ENCODE measurements around the gene PIK3C2B. TPM values are rescaled to one million over a fixed set of nuclear protein-coding genes. Genes with fewer than 3 reads are reported as not detected.

PIK3C2B gene
- total and polyA plus RNA-seq, 2 of the 8 experiments (the other 6 are each of a cell fraction or from before 2014, with no cell fraction given) = 20.4 to 36.7 TPM

DNA sequence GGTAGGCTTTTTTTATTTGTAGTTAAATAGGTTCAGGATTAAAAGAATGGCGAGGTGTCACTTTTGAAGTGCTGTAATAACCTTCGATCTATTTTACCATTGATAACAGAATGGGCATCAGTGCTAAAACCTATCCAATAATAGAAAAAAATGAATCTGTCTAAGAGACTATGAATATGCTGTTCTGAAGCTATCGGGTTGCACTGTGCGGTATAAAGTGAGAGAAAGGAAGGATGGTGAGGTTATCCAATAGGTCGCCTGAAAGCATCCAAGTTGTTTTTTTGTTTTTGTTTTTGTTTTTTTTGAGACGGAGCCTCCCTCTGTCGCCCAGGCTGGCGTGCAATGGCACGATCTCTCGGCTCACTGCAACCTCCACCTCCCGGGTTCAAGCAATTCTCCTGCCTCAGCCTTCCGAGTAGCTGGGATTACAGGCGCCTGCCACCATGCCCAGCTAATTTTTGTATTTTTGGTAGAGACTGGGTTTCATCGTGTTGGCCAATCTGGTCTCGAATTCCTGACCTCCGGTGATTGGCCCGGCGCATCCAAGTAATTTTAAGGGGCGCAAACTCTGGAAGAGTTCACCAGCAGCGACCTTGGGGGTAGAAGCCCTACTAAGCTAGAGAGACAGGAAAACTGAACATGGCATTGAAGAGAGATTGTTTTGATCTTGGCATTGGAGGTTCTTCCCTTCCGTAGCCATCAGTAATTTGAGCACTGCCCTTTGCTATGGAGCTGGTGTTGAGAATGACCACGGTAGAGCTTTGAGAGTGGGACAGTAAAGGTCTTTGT is 12.9 kb upstream of the PIK3C2B start (continued):
- no peak for TF ChIP-seq CHD7 (IDR thresholded peaks at IDR 0.05; ENCODE audit: insufficient replicate concordance, low read length)
- TF ChIP-seq RBBP5 (IDR thresholded peaks at IDR 0.05; ENCODE audit: borderline replicate concordance, low read depth, low read length) = no peak
- no peak for TF ChIP-seq CEBPB (IDR thresholded peaks at IDR 0.05; ENCODE audit: low read depth, low read length)
- peak; percentile 1 for TF ChIP-seq SAP30 (IDR thresholded peaks at IDR 0.05; ENCODE audit: insufficient read depth, insufficient replicate concordance, low read length)
- no peak for TF ChIP-seq CTBP2 (IDR thresholded peaks at IDR 0.05; ENCODE audit: borderline replicate concordance, insufficient read depth, insufficient read length, low read length)
- TF ChIP-seq CHD1 (IDR thresholded peaks at IDR 0.05; ENCODE audit: low read depth, low read length) = peak; percentile 78
